ENCODE results near the gene NSFL1C. TPM values are rescaled to one million over a fixed set of nuclear protein-coding genes. Genes with fewer than 3 reads are reported as not detected.

Gene NSFL1C
- total and polyA plus RNA-seq, 9 of the 15 experiments (the other 6 are each of a cell fraction or from before 2014, with no cell fraction given): 20.8 to 119 (median 47.0) TPM

GRCh38 chr20:1417790-1418189 is 48.9 kb downstream of the NSFL1C start (continued):
- TF ChIP-seq JUNB (CRISPR knock-in tag; conservative IDR thresholded peaks at IDR 0.05): no peak

GRCh38 chr20:1417273-1417672 is 49.4 kb downstream of the NSFL1C start:
- intact Hi-C loops (cut with micrococcal nuclease): no loop called here
- no peak for ATAC-seq
- Histone ChIP-seq H4K20me1 (replicated peaks; ENCODE audit: control insufficient read depth, insufficient read depth, low read length) (no peaks in the 10 kb centered on the region), H3K4me2 (ENCODE audit: insufficient read depth, low read length) (no peak overlapping the region), H3K4me3 (no peak overlapping the region), H3K36me3 (ENCODE audit: control insufficient read depth, insufficient read depth, low read length) (no peaks in the 10 kb centered on the region), H3K27ac (ENCODE audit: extremely low read depth, low read depth, low read length) (no peak overlapping the region), H3K27me3 (ENCODE audit: control insufficient read depth in 2 of 2, insufficient read depth in 2 of 2, low read length in 2 of 2) (no peaks in the 10 kb centered on the region), H3K9ac (ENCODE audit: insufficient read depth in 1 of 2, low read depth in 2 of 2, low read length in 2 of 2) (no peak overlapping the region), H3K9me3 (replicated peaks; ENCODE audit: control insufficient read depth, insufficient read depth, low read depth, low read length) (no peaks in the 10 kb centered on the region), H2AFZ (ENCODE audit: low read depth, low read length) (no peak overlapping the region), H3K79me2 (ENCODE audit: control insufficient read depth, insufficient read depth, low read length) (no peaks in the 10 kb centered on the region), H3K4me1 (replicated peaks in 1 of 2; ENCODE audit: control insufficient read depth in 2 of 2, insufficient read depth in 2 of 2, low read length in 2 of 2) (peaks cover 5 to 6% of the 10 kb centered on the region in 2 experiments; a peak in 4 of 5 replicates), H3K9me1 (ENCODE audit: control insufficient read depth, insufficient read depth, low read length) (no peaks in the 10 kb centered on the region)
- POLR2A ChIA-PET: no interaction called here
- CTCF ChIA-PET (ENCODE audit: low intra/inter-chr PET ratio): no interaction called here
- BruUV-seq (replicated peaks): no TSS peak
- TF ChIP-seq ZBTB7A (IDR thresholded peaks at IDR 0.05; ENCODE audit: borderline replicate concordance, control insufficient read depth, low read depth, low read length): no peak
- TF ChIP-seq NFIC (IDR thresholded peaks at IDR 0.05): no peak
- TF ChIP-seq DNMT1 (IDR thresholded peaks at IDR 0.05): no peak
- no peak for TF ChIP-seq ZNF41 (CRISPR knock-in tag; conservative IDR thresholded peaks at IDR 0.05)
- no peak for TF ChIP-seq PRMT5 (CRISPR knock-in tag; IDR thresholded peaks at IDR 0.05)
- TF ChIP-seq RNF219 (CRISPR knock-in tag; IDR thresholded peaks at IDR 0.05): no peak
- TF ChIP-seq SRSF1 (IDR thresholded peaks at IDR 0.05; ENCODE audit: low read depth, low read length): no peak
- no peak for TF ChIP-seq ZZZ3 (IDR thresholded peaks at IDR 0.05)
- no peak for TF ChIP-seq SMC3 (conservative IDR thresholded peaks at IDR 0.05; ENCODE audit: insufficient read depth, low read depth, low read length)
- TF ChIP-seq ZFPM2 (CRISPR knock-in tag; IDR thresholded peaks at IDR 0.05): no peak
- TF ChIP-seq ZNF830 (CRISPR knock-in tag; IDR thresholded peaks at IDR 0.05): no peak
- TF ChIP-seq SLC30A9 (CRISPR knock-in tag; IDR thresholded peaks at IDR 0.05): no peak
- TF ChIP-seq BRCA1 (IDR thresholded peaks at IDR 0.05): no peak
- TF ChIP-seq BRCA1 (CRISPR knock-in tag; IDR thresholded peaks at IDR 0.05): no peak
- TF ChIP-seq ETV1 (tag; conservative IDR thresholded peaks at IDR 0.05; ENCODE audit: low read depth): no peak
- no peak for TF ChIP-seq ZNF589 (CRISPR knock-in tag; IDR thresholded peaks at IDR 0.05; ENCODE audit: low read depth)
- no peak for TF ChIP-seq RAD21 (CRISPR knock-in tag; conservative IDR thresholded peaks at IDR 0.05 in 1 of 2, IDR thresholded peaks at IDR 0.05 in 1 of 2)
- no peak for TF ChIP-seq THRAP3 (IDR thresholded peaks at IDR 0.05; ENCODE audit: borderline replicate concordance)
- TF ChIP-seq DLX4 (CRISPR knock-in tag; IDR thresholded peaks at IDR 0.05): no peak
- DNase-seq (ENCODE audit: extremely low read depth in 1 of 4, low spot score in 3 of 4): no peak
- no peak for FAIRE-seq
- in situ Hi-C loops (cut with MboI): no loop called here
- 47% methylated on average over 5 of the region's 5 CpGs for WGBS (ENCODE audit: insufficient coverage, low coverage, missing lambda C conversion rate)
